GM21423 (cell line): ENCODE measurements around the gene VWA3A.
"Not testable (repeated sequence)": the region's sequence is repeated elsewhere in the genome, so short reads cannot be mapped to it uniquely, and the experiment has no call there.

Source experiments
- ATAC-seq: cut with Tn5 transposase; IDR thresholded peaks from one replicate; pipeline ENCODE4 v1.9.1; 2021; ENCODE audit warnings: mild to moderate bottlenecking, moderate library complexity; ENCODE audit not compliant: unreplicated experiment

VWA3A gene

GRCh38 chr16:22081050-22081449 is 11.3 kb upstream of the VWA3A start:
- ATAC-seq, result no peak

- ATAC-seq, result no peak
These were observed 5.9 kb upstream of the VWA3A start for GRCh38 chr16:22086440-22086839.

GRCh38 chr16:22088642-22089041 is 3.7 kb upstream of the VWA3A start:
- no peak for ATAC-seq

GRCh38 chr16:22089910-22090309 is 2.4 kb upstream of the VWA3A start:
- ATAC-seq, result no peak

GRCh38 chr16:22091721-22092120 is 620 bp upstream of the VWA3A start:
- no peak for ATAC-seq

- ATAC-seq, result no peak
These were observed 990 bp downstream of the VWA3A start for GRCh38 chr16:22093331-22093730.

- no peak for ATAC-seq
These were observed 1.7 kb downstream of the VWA3A start for GRCh38 chr16:22093996-22094395.

GRCh38 chr16:22098405-22099255 is 6.3 kb downstream of the VWA3A start:
- ATAC-seq, result no peak

GRCh38 chr16:22099256-22099975 is 7.1 kb downstream of the VWA3A start:
- no peak for ATAC-seq

- no peak for ATAC-seq
These were observed 11.1 kb downstream of the VWA3A start for GRCh38 chr16:22103441-22103840.

- ATAC-seq, result no peak
These were observed 17.0 kb downstream of the VWA3A start for GRCh38 chr16:22109258-22109898.

GRCh38 chr16:22111629-22112028 is 19.3 kb downstream of the VWA3A start:
- ATAC-seq, result not testable (repeated sequence)

- ATAC-seq, result no peak
These were observed 23.9 kb downstream of the VWA3A start for GRCh38 chr16:22116095-22116700.

- ATAC-seq, result no peak
These were observed 25.3 kb downstream of the VWA3A start for GRCh38 chr16:22117609-22118008.

GRCh38 chr16:22120440-22120839 is 28.1 kb downstream of the VWA3A start:
- no peak for ATAC-seq

GRCh38 chr16:22122239-22122638 is 29.9 kb downstream of the VWA3A start:
- no peak for ATAC-seq

GRCh38 chr16:22123146-22123545 is 30.8 kb downstream of the VWA3A start:
- ATAC-seq, result no peak

- ATAC-seq, result no peak
These were observed 31.6 kb downstream of the VWA3A start for GRCh38 chr16:22123759-22124490.

- no peak for ATAC-seq
These were observed 32.4 kb downstream of the VWA3A start for GRCh38 chr16:22124583-22125284.

GRCh38 chr16:22126037-22126558 is 33.8 kb downstream of the VWA3A start:
- ATAC-seq, result no peak
